Neural progenitor cell (in vitro differentiated cells): Measurements from ENCODE around the gene PTPN4.

Experiments used
- EZH2 ChIP-seq: fragments of 200-600 bp; sonication (generic); IDR thresholded peaks from 2 replicates; pipeline ENCODE4 v1.6.1; 2017; ENCODE audit warnings: antibody characterized with exemption, mild to moderate bottlenecking, moderate library complexity
- EZH2phosphoT487 ChIP-seq: fragments of 200-600 bp; sonication (generic); IDR thresholded peaks from 2 replicates; pipeline ENCODE4 v1.6.1; 2017; ENCODE audit warnings: antibody characterized with exemption
- TF ChIP-seq, protein P1 (sequence below): fragments of 200-600 bp; sonication (generic); IDR thresholded peaks from 2 replicates; pipeline ENCODE4 v1.5.1; 2017; ENCODE audit warnings: antibody characterized with exemption, mild to moderate bottlenecking

DNA sequence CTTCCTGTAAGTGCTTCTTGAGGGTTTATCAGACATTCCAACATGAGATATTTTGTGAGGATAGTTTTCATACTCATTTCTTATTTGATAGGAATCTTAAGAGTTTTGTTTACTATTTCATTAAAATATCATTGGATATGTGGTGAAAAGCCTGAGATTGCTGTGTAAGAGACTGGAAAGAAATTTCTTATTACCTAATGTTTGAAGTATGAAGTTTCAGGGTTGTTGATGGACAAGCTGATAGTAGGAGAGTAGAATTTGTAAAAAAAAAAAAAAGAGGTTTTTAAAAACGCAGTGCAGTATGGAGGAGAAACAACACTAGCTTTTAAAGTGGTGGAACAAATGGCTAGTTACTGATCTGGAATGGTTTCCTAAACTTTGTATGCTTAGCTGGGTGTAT, 260.8 kb downstream of the PTPN4 start:
- TF ChIP-seq, protein P1, sequence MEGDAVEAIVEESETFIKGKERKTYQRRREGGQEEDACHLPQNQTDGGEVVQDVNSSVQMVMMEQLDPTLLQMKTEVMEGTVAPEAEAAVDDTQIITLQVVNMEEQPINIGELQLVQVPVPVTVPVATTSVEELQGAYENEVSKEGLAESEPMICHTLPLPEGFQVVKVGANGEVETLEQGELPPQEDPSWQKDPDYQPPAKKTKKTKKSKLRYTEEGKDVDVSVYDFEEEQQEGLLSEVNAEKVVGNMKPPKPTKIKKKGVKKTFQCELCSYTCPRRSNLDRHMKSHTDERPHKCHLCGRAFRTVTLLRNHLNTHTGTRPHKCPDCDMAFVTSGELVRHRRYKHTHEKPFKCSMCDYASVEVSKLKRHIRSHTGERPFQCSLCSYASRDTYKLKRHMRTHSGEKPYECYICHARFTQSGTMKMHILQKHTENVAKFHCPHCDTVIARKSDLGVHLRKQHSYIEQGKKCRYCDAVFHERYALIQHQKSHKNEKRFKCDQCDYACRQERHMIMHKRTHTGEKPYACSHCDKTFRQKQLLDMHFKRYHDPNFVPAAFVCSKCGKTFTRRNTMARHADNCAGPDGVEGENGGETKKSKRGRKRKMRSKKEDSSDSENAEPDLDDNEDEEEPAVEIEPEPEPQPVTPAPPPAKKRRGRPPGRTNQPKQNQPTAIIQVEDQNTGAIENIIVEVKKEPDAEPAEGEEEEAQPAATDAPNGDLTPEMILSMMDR: no peak
- TF ChIP-seq EZH2 (no peak), EZH2phosphoT487 (no peak)
